RWPE1 (cell line): ENCODE measurements around the gene ANTKMT.
A peak's percentile ranks its signal among the peaks of the same experiment; 100 is the strongest.

Experiments
- CTCF ChIA-PET: fragments of 350-600 bp; sonication (Branson Sonifier 250); formaldehyde crosslinking; extraction: SDS; loops from one replicate; lab custom pipeline; 2021; lab: Yijun Ruan, JAX
- POLR2A ChIA-PET: fragments of 400-600 bp; formaldehyde crosslinking; extraction: SDS; loops from one replicate; lab custom pipeline; 2020; ENCODE audit warnings: antibody characterized with exemption; ENCODE audit not compliant: low non-redundant PET; lab: Yijun Ruan, JAX
- DNase-seq: peaks from one replicate; pipeline ENCODE4 v3.0.0; 2012; ENCODE audit warnings: low spot score
- H3K27ac ChIP-seq: fragments of 450-650 bp; 2 replicates; pipeline ENCODE4 v1.5.1; 2017
- TF ChIP-seq, protein P1 (sequence below): fragments of 450-650 bp; conservative IDR thresholded peaks from 2 replicates; pipeline ENCODE4 v1.5.1; 2017; ENCODE audit warnings: low read depth, mild to moderate bottlenecking

Gene ANTKMT

DNA sequence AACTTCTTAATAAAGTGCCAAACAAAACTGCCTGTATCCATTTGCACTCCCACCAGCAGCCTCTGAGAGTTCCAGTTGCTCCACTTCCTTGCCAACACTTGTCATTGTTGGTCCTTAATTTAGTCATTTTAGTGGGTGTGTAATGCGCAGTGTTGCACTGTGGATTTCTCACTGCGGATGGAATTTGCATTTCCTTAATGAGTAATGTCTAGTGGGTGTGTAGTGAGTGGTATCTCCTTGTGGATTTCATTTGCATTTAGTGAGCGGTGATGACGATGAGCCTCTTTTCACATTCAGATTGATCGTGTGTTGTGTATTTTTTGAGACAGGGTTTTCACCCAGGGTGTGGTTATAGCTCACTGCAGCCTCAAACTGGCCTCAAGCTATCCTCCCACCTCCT, 35.5 kb downstream of the ANTKMT start:
- DNase-seq = no peak
- H3K27ac ChIP-seq = no peak overlapping the region
- ChIA-PET POLR2A (no interaction called here), CTCF (no interaction called here)
- TF ChIP-seq, protein P1, sequence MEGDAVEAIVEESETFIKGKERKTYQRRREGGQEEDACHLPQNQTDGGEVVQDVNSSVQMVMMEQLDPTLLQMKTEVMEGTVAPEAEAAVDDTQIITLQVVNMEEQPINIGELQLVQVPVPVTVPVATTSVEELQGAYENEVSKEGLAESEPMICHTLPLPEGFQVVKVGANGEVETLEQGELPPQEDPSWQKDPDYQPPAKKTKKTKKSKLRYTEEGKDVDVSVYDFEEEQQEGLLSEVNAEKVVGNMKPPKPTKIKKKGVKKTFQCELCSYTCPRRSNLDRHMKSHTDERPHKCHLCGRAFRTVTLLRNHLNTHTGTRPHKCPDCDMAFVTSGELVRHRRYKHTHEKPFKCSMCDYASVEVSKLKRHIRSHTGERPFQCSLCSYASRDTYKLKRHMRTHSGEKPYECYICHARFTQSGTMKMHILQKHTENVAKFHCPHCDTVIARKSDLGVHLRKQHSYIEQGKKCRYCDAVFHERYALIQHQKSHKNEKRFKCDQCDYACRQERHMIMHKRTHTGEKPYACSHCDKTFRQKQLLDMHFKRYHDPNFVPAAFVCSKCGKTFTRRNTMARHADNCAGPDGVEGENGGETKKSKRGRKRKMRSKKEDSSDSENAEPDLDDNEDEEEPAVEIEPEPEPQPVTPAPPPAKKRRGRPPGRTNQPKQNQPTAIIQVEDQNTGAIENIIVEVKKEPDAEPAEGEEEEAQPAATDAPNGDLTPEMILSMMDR = no peak

DNA sequence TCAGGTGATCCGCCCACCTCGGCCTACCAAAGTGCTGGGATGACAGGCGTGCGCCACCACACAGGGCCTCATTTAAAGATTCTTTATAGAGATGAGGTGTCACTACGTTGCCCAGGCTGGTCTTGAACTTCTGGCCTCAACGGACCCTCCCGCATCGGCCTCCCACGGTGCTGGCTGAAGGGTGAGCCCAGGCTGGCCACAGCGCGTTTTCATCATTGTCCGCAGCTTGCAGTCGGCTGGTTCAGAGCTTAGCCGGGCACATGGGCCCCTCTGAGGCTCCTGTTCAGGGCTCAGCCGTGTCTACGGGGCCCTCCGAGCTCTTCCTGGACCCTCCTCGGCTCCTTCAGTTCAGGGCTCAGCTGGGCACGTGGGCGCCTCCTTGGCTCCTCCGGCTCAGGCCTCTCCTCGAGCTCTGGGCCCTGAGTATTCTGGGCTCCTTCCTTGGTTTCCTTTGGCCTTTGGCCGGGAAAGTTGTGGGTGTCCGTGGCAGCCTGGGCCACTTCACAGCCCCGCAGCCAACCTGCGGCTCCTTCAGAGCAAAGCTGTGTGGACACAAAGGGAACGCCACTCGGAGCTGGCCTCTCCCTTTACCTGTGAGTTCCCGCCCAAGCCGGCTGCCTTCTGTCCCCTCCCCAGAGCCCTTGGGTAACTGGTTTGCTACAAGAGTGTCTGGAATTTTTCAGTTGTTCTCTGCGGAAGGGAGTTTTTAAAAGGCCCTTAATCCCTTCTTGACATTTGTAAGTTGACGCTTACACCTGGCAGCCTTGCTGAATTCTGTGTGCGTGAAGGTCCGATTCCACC, 38.4 kb downstream of the ANTKMT start:
- no peak for DNase-seq
- peak overlapping the region; percentile 68 for H3K27ac ChIP-seq
- TF ChIP-seq, protein P1 = no peak
- POLR2A ChIA-PET = interaction anchor here (0.6 kb wide), 1 partner anchor 1204 kb away, joined by 3 read pairs; no protein-coding TSS in a partner anchor
- CTCF ChIA-PET = interaction anchor here (1.3 to 2.4 kb wide), 2 partner anchors 18 to 26 kb away, joined by 4 to 6 read pairs; partner anchors contain the start of gene CIAO3

DNA sequence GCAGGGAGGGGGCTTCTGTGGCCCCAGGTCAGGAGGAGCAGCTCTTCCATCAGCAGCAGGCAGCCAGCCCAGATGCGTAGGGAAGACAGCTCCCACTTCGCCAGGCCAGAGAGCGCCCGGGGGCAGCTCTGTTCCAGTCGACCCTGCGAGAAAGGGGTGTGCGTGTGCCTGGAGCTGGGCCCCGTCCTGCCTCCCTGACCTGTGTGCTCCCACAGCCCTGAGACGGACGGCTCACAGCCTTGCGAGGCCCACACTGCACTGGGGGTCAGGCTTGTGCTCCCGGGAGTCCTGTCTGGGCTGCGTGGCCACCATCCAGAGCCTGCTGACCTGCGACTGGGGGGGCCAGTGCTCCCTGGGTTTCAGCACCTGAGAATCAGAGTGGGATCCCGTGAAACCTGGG, 39.1 kb downstream of the ANTKMT start:
- peak overlapping the region; percentile 68 for H3K27ac ChIP-seq
- CTCF ChIA-PET = interaction anchor here (0.8 to 2.4 kb wide), 4 partner anchors 16 to 31 kb away, joined by 3 to 6 read pairs (median 4); partner anchors contain the start of gene CIAO3
- TF ChIP-seq, protein P1 = no peak
- no peak for DNase-seq
- POLR2A ChIA-PET = interaction anchor here (0.6 kb wide), 1 partner anchor 1204 kb away, joined by 3 read pairs; no protein-coding TSS in a partner anchor

DNA sequence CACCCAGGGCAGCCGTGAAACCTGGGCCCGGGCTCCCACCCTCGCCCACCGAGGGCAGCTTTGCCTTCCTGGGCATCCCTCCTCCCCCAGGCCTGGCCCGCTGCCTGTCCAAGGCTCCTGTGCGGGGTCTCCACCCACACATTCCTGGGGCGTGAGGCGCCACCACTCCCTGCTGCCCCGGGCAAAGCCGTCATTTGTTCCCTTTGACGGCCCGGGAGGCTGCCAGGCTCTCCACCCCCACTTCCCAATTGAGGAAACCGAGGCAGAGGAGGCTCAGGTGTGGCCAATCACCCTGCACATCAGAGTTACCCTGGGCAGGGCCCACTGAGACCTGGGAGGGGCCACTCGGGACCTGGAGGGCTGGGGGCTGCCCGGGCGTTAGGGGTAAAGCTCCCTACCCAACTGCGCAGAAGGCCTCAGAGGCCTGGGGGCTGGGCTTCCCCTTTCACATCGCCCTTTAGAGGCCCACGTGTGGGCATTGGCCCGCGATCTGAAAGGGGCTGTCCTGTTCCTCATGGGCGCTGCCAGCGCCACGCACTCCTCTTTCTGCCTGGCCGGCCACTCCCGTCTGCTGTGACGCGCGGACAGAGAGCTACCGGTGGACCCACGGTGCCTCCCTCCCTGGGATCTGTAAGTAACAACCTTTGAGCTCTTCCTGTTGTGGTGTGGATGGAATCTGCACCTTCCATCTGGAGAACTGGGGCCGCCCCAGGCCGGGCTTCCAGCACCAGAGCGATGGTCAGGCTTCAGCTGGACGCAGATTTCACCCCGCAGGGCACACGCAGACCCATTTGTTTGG, 39.8 kb downstream of the ANTKMT start, which contains the start of gene MSLN:
Gene MSLN (plus strand): TSS at position 190 of the 799 bp plus-strand sequence. CDS start 1,947 bp downstream, outside the sequence.
- POLR2A ChIA-PET = interaction anchor here (0.8 kb wide), 1 partner anchor 27 kb away, joined by 4 read pairs; the partner anchor contains the start of gene RPUSD1
- CTCF ChIA-PET = interaction anchor here (0.5 to 2.4 kb wide), 7 partner anchors 15 to 393 kb away, joined by 3 to 6 read pairs (median 3); partner anchors contain the start of gene CIAO3
- TF ChIP-seq, protein P1 = no peak
- peak; percentile 78 for DNase-seq
- H3K27ac ChIP-seq = peak within 1 kb of the TSS; percentile 68

DNA sequence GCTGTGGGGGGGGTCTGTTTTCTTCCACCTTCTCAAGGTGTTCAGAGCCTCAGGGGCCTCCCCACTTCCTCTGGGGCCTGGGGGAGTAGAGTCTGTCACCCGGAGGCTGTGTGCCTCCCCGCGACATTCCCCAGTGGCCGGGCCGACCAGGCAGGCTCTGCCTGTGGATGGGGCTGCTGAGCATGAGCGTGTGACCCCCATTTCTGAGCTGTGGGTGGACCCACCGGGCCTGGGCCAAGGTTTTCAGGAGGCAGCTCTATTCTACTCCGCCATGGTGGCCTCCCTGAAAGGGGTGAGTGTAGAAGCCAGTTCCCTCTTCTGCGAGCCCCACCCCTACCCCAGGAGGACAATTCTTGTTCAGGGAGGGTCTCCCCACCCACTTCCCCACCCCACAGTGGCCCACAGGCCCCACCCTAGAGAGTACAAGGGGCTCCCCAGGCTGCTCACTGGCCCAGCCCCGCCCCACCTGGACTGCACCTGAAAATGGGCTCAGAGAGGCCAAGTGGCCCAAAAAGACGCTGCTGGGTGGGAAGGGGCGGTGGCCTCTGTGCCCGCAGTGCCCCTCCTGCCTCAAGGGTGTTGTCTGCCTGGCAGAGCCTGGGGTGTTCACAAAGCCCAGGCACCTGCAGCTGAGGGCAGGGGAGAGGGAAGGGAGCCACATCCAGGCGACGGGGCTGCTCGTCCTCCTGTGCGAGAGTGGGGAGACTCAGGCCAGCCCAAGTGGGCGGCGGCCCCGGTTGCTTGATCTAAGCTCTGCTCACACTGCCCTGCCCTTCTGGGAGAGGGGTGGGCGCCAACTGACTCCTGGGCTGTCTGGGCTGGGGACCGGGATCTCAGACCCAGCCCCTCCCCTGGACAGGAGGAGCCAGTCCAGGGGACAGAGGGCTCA, 40.9 kb downstream of the ANTKMT start:
- POLR2A ChIA-PET = interaction anchor here (0.8 kb wide), 1 partner anchor 26 kb away, joined by 4 read pairs; the partner anchor contains the start of gene RPUSD1
- no peak for DNase-seq
- CTCF ChIA-PET = interaction anchor here (0.5 to 1.1 kb wide), 4 partner anchors 14 to 40 kb away, joined by 3 to 6 read pairs (median 4); no protein-coding TSS in a partner anchor
- H3K27ac ChIP-seq = peak overlapping the region; percentile 68
- TF ChIP-seq, protein P1 = no peak
